Sigmoid colon (tissue), 7 donors: ENCODE data around the gene BIRC2. TPM values are rescaled to one million over a fixed set of nuclear protein-coding genes. Genes with fewer than 3 reads are reported as not detected.
"Not testable (repeated sequence)": the region's sequence is repeated elsewhere in the genome, so short reads cannot be mapped to it uniquely, and the experiment has no call there.

Experiments used
- DNase-seq: peaks from one replicate; pipeline ENCODE4 v3.0.0-alpha.2; 2019
- H3K27ac ChIP-seq, 4 donors: fragments of 200-600 bp; sonication (generic); one replicate each; pipeline ENCODE4 v1.5.1; 2016 to 2019; ENCODE audit warnings: mild to moderate bottlenecking in 1 of 4
- H3K27me3 ChIP-seq, 3 donors: fragments of 200-600 bp; sonication (generic); one replicate each; pipeline ENCODE4 v1.5.1; 2019; ENCODE audit warnings: mild to moderate bottlenecking in 1 of 3
- H3K36me3 ChIP-seq, 4 donors: fragments of 200-600 bp; sonication (generic); one replicate each; pipeline ENCODE4 v1.5.1; 2016 to 2019
- H3K4me1 ChIP-seq, 4 donors: fragments of 200-600 bp; sonication (generic); one replicate each; pipeline ENCODE4 v1.5.1; 2017 to 2019
- H3K4me3 ChIP-seq, 4 donors: fragments of 200-600 bp; sonication (generic); one replicate each; pipeline ENCODE4 v1.5.1; 2017 to 2019; ENCODE audit warnings: mild to moderate bottlenecking in 2 of 4, moderate library complexity in 1 of 4
- H3K9me3 ChIP-seq, 4 donors: fragments of 200-600 bp in 3 of 4; sonication (generic) in 3 of 4; one replicate each; pipeline versions ENCODE4 v1.5.1 to v1.6.1; 2013 to 2019
- CTCF ChIP-seq, 4 experiments: fragments of 450-650 bp in 3 of 4; fragments of 200-600 bp in 1 of 4; IDR thresholded peaks; one replicate each; pipeline ENCODE4 v1.5.1; 2016 to 2019; ENCODE audit warnings: antibody characterized with exemption in 4 of 4, mild to moderate bottlenecking in 3 of 4, moderate library complexity in 2 of 4
- EP300 ChIP-seq, 4 donors: sonication (generic); formaldehyde crosslinking; IDR thresholded peaks; one replicate each; pipeline ENCODE4 v1.6.1; 2017; ENCODE audit warnings: antibody characterized with exemption in 4 of 4
- POLR2A ChIP-seq, 2 donors: fragments of 450-650 bp; IDR thresholded peaks; one replicate each; pipeline ENCODE4 v1.6.1; 2016; ENCODE audit warnings: antibody characterized with exemption in 2 of 2, mild to moderate bottlenecking in 2 of 2, moderate library complexity in 2 of 2
- POLR2AphosphoS5 ChIP-seq, 4 donors: sonication (generic); formaldehyde crosslinking; IDR thresholded peaks; one replicate each; pipeline ENCODE4 v1.6.1; 2017; ENCODE audit warnings: antibody characterized with exemption in 4 of 4
- WGBS, 2 donors: extraction: QIAGEN DNeasy Blood & Tissue Kit; methylation state at CpG; one replicate each; pipeline ENCODE4 v1.1.7; 2013; 5-methylcytosine and 5-hydroxymethylcytosine counted together
- intact Hi-C: fragments of 100-400 bp; cut with DNase I; formaldehyde crosslinking; loops from one replicate; pipeline ENCODE4 v1.15.1; 2023
- polyA plus RNA-seq, 3 donors: library from polyadenylated mRNA; stranded (reverse); fragments of 200-250 nt; gene quantifications; one replicate each; pipeline ENCODE4 v1.2.3, GENCODE V29; 2013
- total RNA-seq, 4 donors: library from RNA; depleted of rRNA; stranded (reverse); fragments of >200 nt; gene quantifications; one replicate each; pipeline ENCODE4 v1.1.0, GENCODE V29; 2016
- donor health status: healthy with polysubstance abuse.
- donor health status: Bipolar disorder and iron deficiency.
- donor health status: healthy.

Gene BIRC2
- total and polyA plus RNA-seq, 7 donors = 24.7 to 56.0 (median 41.4) TPM

GRCh38 chr11:102328748-102329147 is 18.3 kb upstream of the BIRC2 start:
- Histone ChIP-seq H3K36me3 (peaks cover 0 to 81% (median 8%) of the 10 kb centered on the region in 4 donors), H3K9me3 (no peaks in the 10 kb centered on the region), H3K4me3 (no peak overlapping the region), H3K4me1 (no peaks in the 10 kb centered on the region), H3K27ac (no peak overlapping the region), H3K27me3 (no peaks in the 10 kb centered on the region)
- 100% methylated on average over 1 of the region's 1 CpG for WGBS, 2 donors
- TF ChIP-seq CTCF (IDR thresholded peaks at IDR 0.05) (no peak), POLR2AphosphoS5 (IDR thresholded peaks at IDR 0.05) (no peak), POLR2A (IDR thresholded peaks at IDR 0.05) (no peak), EP300 (IDR thresholded peaks at IDR 0.05) (no peak)
- intact Hi-C loops = no loop called here
- DNase-seq = no peak

DNA sequence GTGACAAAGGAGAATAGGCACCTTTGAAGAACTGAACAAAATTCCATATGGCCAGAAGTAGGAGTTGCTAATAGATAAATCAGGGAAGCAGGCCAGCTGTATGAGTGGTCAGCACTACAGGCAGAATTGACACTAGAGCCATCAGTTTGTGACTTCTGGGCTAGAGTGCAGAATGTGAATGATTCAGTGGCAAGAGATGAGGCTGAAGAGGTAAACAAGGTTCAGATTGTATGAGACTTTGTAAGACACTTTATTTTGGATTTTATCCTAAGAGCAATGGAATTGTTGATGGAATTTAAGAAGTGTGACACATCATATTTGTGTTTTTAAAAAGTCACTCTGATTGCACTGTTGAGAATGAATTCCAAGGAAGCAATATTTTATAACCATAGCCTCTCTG is 16.8 kb upstream of the BIRC2 start:
- H3K27ac ChIP-seq = no peak overlapping the region

GRCh38 chr11:102331341-102331740 is 15.7 kb upstream of the BIRC2 start:
- no peak overlapping the region for H3K27ac ChIP-seq
- intact Hi-C loops = no loop called here

More for the DNA sequence above, 16.8 kb upstream of the BIRC2 start:
- no peak overlapping the region for H3K4me3 ChIP-seq
- no peak for TF ChIP-seq POLR2AphosphoS5 (IDR thresholded peaks at IDR 0.05)
- TF ChIP-seq CTCF (IDR thresholded peaks at IDR 0.05) = no peak
- TF ChIP-seq POLR2A (IDR thresholded peaks at IDR 0.05) = no peak
- no peak for TF ChIP-seq EP300 (IDR thresholded peaks at IDR 0.05)
- no peaks in the 10 kb centered on the region for H3K4me1 ChIP-seq
- H3K36me3 ChIP-seq = peaks cover 0 to 87% (median 8%) of the 10 kb centered on the region in 4 donors
- DNase-seq = no peak
- H3K9me3 ChIP-seq = no peaks in the 10 kb centered on the region
- no peaks in the 10 kb centered on the region for H3K27me3 ChIP-seq
- intact Hi-C loops = no loop called here

DNA sequence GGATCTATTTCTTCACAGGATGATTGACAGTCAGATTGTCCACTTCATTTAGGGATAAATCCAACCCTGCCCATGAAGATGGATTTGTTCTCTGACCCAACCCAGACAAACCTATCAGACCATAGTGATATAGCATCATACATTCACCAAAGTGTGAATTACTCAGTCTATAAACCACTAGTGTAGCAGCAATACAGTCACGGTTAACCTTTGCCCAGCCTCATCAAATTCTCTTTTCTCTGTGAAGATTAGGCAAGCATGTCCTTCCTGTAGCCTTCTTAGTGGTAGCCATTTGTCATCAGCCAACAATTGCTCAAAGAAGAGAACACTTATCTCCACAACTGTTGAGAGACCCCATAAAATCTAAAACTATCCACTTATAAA is 14.4 kb upstream of the BIRC2 start:
- Histone ChIP-seq H3K36me3 (peaks cover 0 to 90% (median 7%) of the 10 kb centered on the region in 4 donors), H3K4me3 (no peak overlapping the region), H3K27me3 (no peaks in the 10 kb centered on the region), H3K4me1 (no peaks in the 10 kb centered on the region), H3K9me3 (no peaks in the 10 kb centered on the region), H3K27ac (no peak overlapping the region)
- intact Hi-C loops = no loop called here
- no peak for TF ChIP-seq CTCF (IDR thresholded peaks at IDR 0.05)
- no peak for TF ChIP-seq POLR2A (IDR thresholded peaks at IDR 0.05)
- TF ChIP-seq POLR2AphosphoS5 (IDR thresholded peaks at IDR 0.05) = no peak
- TF ChIP-seq EP300 (IDR thresholded peaks at IDR 0.05) = no peak
- no peak for DNase-seq
- 48 to 66% methylated on average over 1 of the region's 1 CpG for WGBS, 2 donors

More at GRCh38 chr11:102331341-102331740, 15.7 kb upstream of the BIRC2 start:
- H3K4me1 ChIP-seq = no peaks in the 10 kb centered on the region
- TF ChIP-seq EP300 (IDR thresholded peaks at IDR 0.05) (no peak), POLR2A (IDR thresholded peaks at IDR 0.05) (no peak), CTCF (IDR thresholded peaks at IDR 0.05) (no peak), POLR2AphosphoS5 (IDR thresholded peaks at IDR 0.05) (no peak)
- DNase-seq = no peak
- H3K27me3 ChIP-seq = no peaks in the 10 kb centered on the region
- H3K36me3 ChIP-seq = peaks cover 0 to 90% (median 8%) of the 10 kb centered on the region in 4 donors
- WGBS, 2 donors = 93 to 95% methylated on average over 2 of the region's 2 CpGs
- no peak overlapping the region for H3K4me3 ChIP-seq
- no peaks in the 10 kb centered on the region for H3K9me3 ChIP-seq

GRCh38 chr11:102338479-102339010 is 8.5 kb upstream of the BIRC2 start:
- DNase-seq = no peak
- Histone ChIP-seq H3K27me3 (no peaks in the 10 kb centered on the region), H3K36me3 (peaks cover 0 to 36% (median 3%) of the 10 kb centered on the region in 4 donors), H3K27ac (no peak overlapping the region), H3K4me1 (no peaks in the 10 kb centered on the region), H3K4me3 (no peak overlapping the region), H3K9me3 (no peaks in the 10 kb centered on the region)
- TF ChIP-seq CTCF (IDR thresholded peaks at IDR 0.05) (no peak), POLR2A (IDR thresholded peaks at IDR 0.05) (no peak), POLR2AphosphoS5 (IDR thresholded peaks at IDR 0.05) (no peak), EP300 (IDR thresholded peaks at IDR 0.05) (no peak)
- intact Hi-C loops = no loop called here

- DNase-seq, H3K27ac ChIP-seq, H3K4me3 ChIP-seq, H3K27me3 ChIP-seq, H3K9me3 ChIP-seq, H3K4me1 ChIP-seq: not testable (repeated sequence)
- WGBS, 2 donors = 40 to 79% methylated on average over 7 of the region's 7 CpGs
- H3K36me3 ChIP-seq = peaks cover 0 to 19% (median 3%) of the 10 kb centered on the region in 4 donors
- intact Hi-C loops = loop anchor here (2.0 to 5.0 kb wide), 2 partner anchors 271 to 326 kb away; no protein-coding TSS in a partner anchor
Measured at GRCh38 chr11:102341311-102341710, 5.7 kb upstream of the BIRC2 start.
